ENCODE data around the gene BACH1.
"Not testable (repeated sequence)": the region's sequence is repeated elsewhere in the genome, so short reads cannot be mapped to it uniquely, and the experiment has no call there.

The BACH1 gene

GRCh38 chr21:29298348-29299045 lies at the start of gene BACH1:
TSS of gene BACH1 (plus strand) at chr21:29298922. CDS start at chr21:29321281, 22,359 bp downstream.
- peak; percentile 73 for DNase-seq (ENCODE audit: low read depth)
- in situ Hi-C loops (cut with HindIII; ENCODE audit: low sequenced_read_pairs) = no loop called here
- TF ChIP-seq CTCF (IDR thresholded peaks at IDR 0.05; ENCODE audit: low read depth, low read length, missing control alignments) = no peak
- peak within 1 kb of the TSS; percentile 55 for H3K4me3 ChIP-seq (ENCODE audit: low read depth, low read length)

- in situ Hi-C loops (cut with HindIII; ENCODE audit: low sequenced_read_pairs); H3K4me3 ChIP-seq (ENCODE audit: low read depth, low read length); DNase-seq (ENCODE audit: low read depth): not testable (repeated sequence)
Observed at GRCh38 chr21:29249289-29249688, 49.4 kb upstream of the BACH1 start.

- in situ Hi-C loops (cut with HindIII; ENCODE audit: low sequenced_read_pairs) = no loop called here
- H3K4me3 ChIP-seq (ENCODE audit: low read depth, low read length) = no peak overlapping the region
- TF ChIP-seq CTCF (IDR thresholded peaks at IDR 0.05; ENCODE audit: low read depth, low read length, missing control alignments) = no peak
- DNase-seq (ENCODE audit: low read depth) = no peak
Observed at GRCh38 chr21:29250636-29251035, 48.1 kb upstream of the BACH1 start.

- in situ Hi-C loops (cut with HindIII; ENCODE audit: low sequenced_read_pairs); H3K4me3 ChIP-seq (ENCODE audit: low read depth, low read length); DNase-seq (ENCODE audit: low read depth): not testable (repeated sequence)
Observed at GRCh38 chr21:29253861-29254260, 44.9 kb upstream of the BACH1 start.

DNA sequence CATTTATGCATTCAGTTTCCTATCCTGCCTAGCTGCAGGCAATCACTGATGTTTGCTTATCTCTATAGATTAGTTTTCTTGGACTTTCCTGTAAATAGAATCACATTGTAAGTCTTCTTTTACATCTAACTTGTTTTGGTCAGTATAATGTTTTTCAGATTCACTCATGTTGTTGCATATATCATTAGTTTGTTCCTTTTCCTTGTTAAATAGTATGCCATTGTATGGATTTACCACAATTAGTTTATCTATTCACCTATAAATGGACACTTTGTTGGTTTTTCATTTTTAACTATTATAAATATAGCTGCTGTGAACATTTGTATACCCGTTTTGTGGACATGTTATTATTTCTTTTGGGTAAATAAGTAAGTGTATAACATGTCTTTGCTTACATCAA lies 44.2 kb upstream of the BACH1 start:
- no peak for TF ChIP-seq CTCF (IDR thresholded peaks at IDR 0.05; ENCODE audit: low read depth, low read length, missing control alignments)
- in situ Hi-C loops (cut with HindIII; ENCODE audit: low sequenced_read_pairs) = no loop called here
- no peak overlapping the region for H3K4me3 ChIP-seq (ENCODE audit: low read depth, low read length)
- DNase-seq (ENCODE audit: low read depth) = no peak

GRCh38 chr21:29256126-29256910 lies 42.4 kb upstream of the BACH1 start:
- in situ Hi-C loops (cut with HindIII; ENCODE audit: low sequenced_read_pairs) = no loop called here
- TF ChIP-seq CTCF (IDR thresholded peaks at IDR 0.05; ENCODE audit: low read depth, low read length, missing control alignments) = no peak
- H3K4me3 ChIP-seq (ENCODE audit: low read depth, low read length) = no peak overlapping the region
- no peak for DNase-seq (ENCODE audit: low read depth)

- no peak overlapping the region for H3K4me3 ChIP-seq (ENCODE audit: low read depth, low read length)
- TF ChIP-seq CTCF (IDR thresholded peaks at IDR 0.05; ENCODE audit: low read depth, low read length, missing control alignments) = no peak
- in situ Hi-C loops (cut with HindIII; ENCODE audit: low sequenced_read_pairs) = no loop called here
- no peak for DNase-seq (ENCODE audit: low read depth)
Observed at GRCh38 chr21:29257701-29258100, 41.0 kb upstream of the BACH1 start.
